Measurements from ENCODE around the gene TTLL11. TPM values are rescaled to one million over a fixed set of nuclear protein-coding genes. Genes with fewer than 3 reads are reported as not detected.

The TTLL11 gene
- polyA plus RNA-seq, 10 donors, result 13.3 to 32.0 (median 23.8) TPM

- no peak for DNase-seq
Measured at GRCh38 chr9:121979736-121980135, 113.4 kb downstream of the TTLL11 start.

DNA sequence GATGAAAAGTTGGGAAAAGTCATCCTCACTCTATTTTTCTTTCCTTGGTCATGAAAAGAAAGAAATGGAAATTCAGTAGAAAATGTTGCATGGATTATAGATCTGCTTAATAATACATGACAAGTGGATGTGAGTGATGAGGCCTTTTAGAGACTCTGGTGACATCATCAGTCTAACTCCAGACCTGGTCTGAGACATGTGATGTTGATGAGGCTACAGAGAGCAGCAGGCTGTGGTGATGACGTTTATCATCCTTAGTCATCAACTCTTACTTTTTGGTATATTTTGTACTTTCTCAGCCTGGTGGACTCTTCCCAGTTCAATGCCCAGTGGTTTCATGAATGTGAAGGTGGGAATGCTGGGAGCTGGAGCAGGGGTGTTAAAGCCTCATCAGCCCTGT lies 116.4 kb downstream of the TTLL11 start:
- DNase-seq, result no peak

DNA sequence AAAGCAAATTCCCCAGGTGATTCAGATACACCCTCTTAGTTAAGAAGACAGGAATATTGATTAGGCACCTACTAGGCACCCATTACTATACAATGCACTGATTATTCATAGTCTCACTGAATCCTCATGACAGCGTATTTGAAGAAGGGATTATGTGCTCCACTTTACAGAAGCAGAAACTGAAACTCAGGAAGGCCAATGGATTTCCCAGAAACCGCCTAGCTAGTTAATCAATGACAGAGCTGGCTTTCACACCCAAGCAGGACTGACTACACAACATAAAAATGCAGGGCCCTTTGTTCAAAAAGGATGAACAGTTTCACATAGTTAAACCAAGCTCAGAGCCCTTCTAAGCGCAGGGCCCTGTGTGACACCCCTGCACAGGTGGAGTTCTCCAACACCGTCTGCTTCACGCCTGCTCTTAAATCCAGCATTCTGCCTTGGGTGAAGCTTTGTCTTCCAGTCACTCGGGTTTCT lies 117.3 kb downstream of the TTLL11 start:
- no peak for DNase-seq

GRCh38 chr9:121974421-121974820 lies 118.7 kb downstream of the TTLL11 start:
- DNase-seq, result no peak

DNA sequence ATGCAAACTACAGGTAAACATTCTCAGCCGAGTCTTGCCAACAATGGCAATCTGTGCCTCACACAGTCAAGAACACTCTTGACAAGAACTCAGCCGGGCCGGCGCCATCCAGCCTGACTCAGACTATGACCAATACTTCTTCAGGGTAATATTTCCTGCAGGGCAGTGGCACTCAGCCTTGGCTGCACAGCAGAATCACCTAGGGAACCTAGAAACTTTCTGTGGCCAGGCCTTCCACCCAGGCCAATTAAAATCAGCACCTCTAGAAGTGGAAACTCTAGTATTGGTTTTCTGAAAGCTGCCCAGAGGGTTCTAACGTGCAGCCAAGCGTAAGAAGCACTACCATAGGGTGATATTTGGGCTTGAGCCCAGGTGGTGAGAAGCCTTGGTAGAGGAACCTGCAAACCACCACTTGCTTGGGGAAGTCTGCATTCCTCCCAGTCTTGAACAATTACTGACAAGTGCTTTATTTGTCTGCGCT lies 120.6 kb downstream of the TTLL11 start:
- no peak for DNase-seq

GRCh38 chr9:121968056-121968455 lies 125.1 kb downstream of the TTLL11 start:
- DNase-seq, result no peak

DNA sequence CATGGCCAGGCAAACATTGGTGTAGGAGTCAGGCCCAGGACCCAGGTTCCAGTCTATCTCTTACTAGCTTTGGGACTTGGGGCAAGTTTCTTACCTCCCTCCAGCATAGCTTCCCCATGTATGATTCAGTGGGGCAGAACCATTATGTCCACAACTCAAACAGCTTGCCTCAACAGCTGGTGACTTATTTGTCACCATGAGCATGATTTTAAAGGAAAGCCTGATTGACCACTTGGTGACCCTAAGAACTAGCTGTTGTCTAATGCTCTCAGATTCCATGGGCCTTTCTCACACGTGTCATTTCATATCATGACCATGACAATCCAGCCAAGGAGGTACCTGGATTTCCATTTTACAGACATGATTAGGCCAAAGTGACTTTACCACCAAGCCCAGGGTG lies 126.4 kb downstream of the TTLL11 start:
- DNase-seq, result no peak

- DNase-seq, result peak in 1 of 3 donors; percentile 90
Measured at GRCh38 chr9:121963528-121963995, 129.5 kb downstream of the TTLL11 start.

- DNase-seq, result no peak
Measured at GRCh38 chr9:121962421-121962820, 130.7 kb downstream of the TTLL11 start.

GRCh38 chr9:121960665-121961064 lies 132.4 kb downstream of the TTLL11 start:
- DNase-seq, result no peak

DNA sequence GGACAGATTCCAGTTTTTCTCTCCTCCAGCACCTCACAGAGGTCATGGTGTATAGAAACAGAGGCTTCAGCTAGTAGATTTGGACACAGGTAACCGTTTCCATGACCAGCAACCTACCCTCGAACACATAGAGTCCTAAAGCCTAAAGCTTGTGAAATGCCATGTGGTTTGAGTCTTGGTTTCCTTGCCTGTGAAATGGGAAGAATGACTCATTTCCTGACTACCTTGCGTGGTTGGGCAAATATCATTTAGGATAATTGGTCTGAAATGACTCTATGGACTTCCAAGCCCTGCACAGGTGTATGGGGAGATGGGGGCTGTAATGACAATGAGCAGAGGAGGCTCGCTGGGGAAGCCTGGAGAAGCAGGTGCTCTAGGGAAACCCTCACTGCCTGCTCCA lies 134.6 kb downstream of the TTLL11 start:
- no peak for DNase-seq

DNA sequence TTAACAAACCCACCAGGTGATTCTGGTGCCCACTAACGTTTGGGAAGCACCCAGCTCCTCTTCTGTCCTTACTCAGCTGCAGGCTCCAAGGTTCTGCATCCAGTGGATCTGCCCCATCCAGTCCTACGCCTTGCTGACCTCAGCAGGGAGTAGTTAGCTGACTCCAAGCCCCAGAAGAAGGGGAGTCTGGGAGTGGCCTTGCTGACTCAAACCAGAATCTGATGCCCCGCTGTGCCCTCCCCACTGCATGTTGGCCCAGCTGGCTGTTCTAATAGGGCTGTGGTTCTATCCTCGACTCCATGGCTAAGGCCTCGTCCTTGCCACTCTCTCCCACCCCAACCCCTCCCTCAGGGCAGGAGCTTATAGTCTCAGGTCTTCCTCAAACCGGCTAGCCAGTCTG lies 136.3 kb downstream of the TTLL11 start:
- DNase-seq, result no peak

- no peak for DNase-seq
Measured at GRCh38 chr9:121955649-121956048, 137.5 kb downstream of the TTLL11 start.

- DNase-seq, result peak; percentile 17 to 60 (median 20)
Measured at GRCh38 chr9:121954477-121955140, 138.5 kb downstream of the TTLL11 start.

GRCh38 chr9:121952611-121953010 lies 140.5 kb downstream of the TTLL11 start:
- DNase-seq, result no peak

GRCh38 chr9:121950866-121951265 lies 142.2 kb downstream of the TTLL11 start:
- DNase-seq, result no peak

GRCh38 chr9:121950441-121950840 lies 142.7 kb downstream of the TTLL11 start:
- no peak for DNase-seq

DNA sequence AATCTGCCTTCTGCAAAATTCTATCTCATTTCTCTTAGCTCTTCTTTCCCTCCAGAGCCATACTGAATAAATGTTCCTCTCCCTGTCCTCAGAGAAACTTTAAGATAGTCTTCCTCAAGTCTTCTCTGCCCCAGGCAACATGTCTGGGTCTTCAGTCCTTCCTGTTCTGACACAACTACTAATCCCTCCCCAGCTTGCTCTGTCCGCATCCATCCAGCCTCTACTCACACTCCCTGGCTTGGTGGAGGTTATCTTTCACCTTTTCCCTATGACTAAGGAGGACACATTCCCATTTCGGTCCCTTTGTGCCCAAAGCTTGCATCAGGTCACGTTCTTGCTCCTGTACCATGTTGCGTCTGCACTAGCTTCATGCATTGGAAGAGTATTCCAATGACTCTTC lies 143.3 kb downstream of the TTLL11 start:
- DNase-seq, result no peak

DNA sequence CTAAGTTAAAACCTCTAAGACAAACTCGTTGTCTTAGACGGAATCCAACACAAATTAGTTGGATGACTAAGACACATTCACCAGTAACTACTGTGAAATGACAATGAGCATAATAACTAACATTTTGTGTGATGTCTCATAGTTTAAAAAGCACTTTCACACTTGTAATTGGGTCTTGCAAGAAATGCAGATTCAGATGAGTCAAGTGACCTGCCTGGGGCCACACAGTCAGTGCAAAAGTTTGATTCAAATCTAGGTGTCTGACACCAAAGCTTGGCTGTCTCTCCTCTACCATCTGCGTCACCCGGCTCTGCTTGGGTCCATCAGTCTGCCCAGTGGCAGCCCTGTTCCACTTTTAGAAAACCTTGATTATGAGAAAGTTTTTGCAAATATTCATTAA lies 143.7 kb downstream of the TTLL11 start:
- DNase-seq, result no peak

DNA sequence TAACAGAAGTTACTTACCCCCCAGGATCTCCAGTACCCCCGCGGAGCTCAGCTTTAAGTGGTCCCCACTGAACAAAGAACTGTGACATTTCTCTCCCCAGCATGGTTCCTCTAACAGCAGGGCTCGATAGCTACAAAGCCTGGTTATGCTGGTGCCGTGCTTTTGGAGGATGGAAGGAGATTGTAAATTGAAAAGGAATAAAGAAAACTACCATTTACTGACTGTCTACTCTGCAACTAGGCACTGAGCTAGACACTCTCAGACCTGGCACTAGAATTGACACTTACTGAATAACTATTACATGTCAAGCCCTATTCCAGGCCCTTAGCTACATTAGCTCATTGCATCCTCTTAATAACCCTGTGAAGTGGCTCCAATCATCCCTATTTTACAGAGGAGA lies 145.3 kb downstream of the TTLL11 start:
- DNase-seq, result no peak

DNA sequence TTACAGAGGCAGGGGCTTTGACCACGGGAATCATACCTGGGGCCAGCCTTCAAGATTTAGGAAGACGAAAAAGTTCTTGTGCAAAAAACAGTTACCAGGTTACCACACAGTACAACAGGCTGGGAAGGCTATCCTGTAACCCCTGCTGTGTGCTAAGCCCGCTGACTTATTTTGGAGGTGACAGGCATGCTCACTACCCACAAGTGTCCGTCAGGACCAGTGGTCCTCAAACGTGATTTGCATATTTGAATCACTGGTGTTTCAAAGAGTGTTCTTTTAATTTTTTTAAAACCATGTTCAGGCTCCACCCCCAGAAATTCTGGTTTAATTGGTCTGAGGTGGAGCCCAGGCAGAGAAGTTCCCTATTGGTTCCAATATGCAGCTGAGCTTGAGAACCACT lies 146.6 kb downstream of the TTLL11 start:
- DNase-seq, result no peak

- DNase-seq, result no peak
Measured at GRCh38 chr9:121945849-121946248, 147.3 kb downstream of the TTLL11 start.

DNA sequence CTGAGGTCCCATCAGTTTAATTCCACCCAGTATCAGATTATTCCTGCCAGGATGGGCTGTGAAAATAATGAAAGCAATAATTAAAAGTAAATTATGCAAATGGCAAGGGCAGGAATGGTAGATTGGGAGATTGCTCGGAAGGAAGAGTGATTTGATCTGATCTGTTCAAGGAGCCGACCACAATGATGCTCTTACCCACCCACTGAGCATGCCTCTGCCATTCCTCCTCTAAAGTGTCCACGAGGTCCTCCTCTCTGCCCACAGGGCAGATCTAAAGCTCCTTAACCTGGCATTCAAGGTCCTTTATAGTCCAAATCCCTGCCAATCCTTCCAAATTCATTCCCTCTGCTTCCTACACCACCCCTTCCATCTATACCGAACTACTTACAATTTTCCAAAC lies 147.8 kb downstream of the TTLL11 start:
- no peak for DNase-seq

DNA sequence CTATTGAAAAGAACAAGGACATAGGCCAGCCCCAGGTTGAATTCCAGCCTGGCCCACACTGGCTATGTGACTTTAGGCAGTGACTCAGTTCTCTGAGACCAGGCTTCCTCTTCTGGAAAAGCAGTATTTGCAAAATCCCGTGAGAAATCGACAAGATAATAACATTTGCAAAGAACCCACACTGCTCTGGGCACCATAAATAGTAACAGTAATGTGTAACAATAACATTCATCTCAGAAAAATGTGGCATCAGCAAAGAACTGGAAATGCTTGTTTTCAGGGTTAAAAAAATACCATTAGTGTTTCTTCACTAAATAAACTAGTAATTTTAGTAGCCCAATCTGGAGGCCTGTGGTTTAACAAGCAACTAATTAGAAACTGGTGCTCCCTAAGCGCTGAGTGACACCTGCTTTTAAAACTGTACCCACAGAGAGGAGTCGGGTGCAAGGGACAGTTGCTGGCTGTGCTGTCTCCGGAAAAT lies 148.4 kb downstream of the TTLL11 start:
- DNase-seq, result peak in 1 of 3 donors; percentile 52

All from muscle of back (tissue), 11 donors.